SK-N-SH (cell line): ENCODE results near the gene FUT9. TPM values are rescaled to one million over a fixed set of nuclear protein-coding genes. Genes with fewer than 3 reads are reported as not detected.

Source experiments
- CTCF ChIA-PET: fragments of 300-600, 350-600 bp; formaldehyde crosslinking; extraction: SDS; loops from one replicate; lab custom pipeline; 2021; lab: Yijun Ruan, JAX
- POLR2A ChIA-PET: fragments of 350-600 bp; sonication (Branson Sonifier 250); formaldehyde crosslinking; extraction: SDS; loops from one replicate; lab custom pipeline; 2020; ENCODE audit warnings: antibody characterized with exemption, inconsistent platforms; lab: Yijun Ruan, JAX
- DNase-seq: peaks from one replicate; pipeline ENCODE4 v3.0.0; 2012
- H2AFZ ChIP-seq: fragments of 200-600 bp; sonication (generic); 2 replicates; pipeline ENCODE4 v1.8.1; 2016; ENCODE audit warnings: antibody characterized with exemption, mild to moderate bottlenecking, low read depth
- H3F3A ChIP-seq: fragments of 200-600 bp; sonication (generic); replicated peaks from 2 replicates; pipeline ENCODE3; 2016; ENCODE audit warnings: antibody characterized with exemption, mild to moderate bottlenecking; ENCODE audit not compliant: insufficient read depth
- H3K27ac ChIP-seq, 2 experiments: fragments of 200-500 bp in 1 of 2; fragments of 200-600 bp in 1 of 2; sonication (Bioruptor generic) in 1 of 2; sonication (generic), shearing (Covaris generic) in 1 of 2; 2 replicates each; pipeline versions ENCODE4 v1.5.1 to v1.6.1; 2014 to 2016; ENCODE audit warnings: low read depth in 2 of 2, inconsistent platforms in 1 of 2, low read length in 1 of 2, mild to moderate bottlenecking in 1 of 2, mixed read lengths in 1 of 2
- H3K27me3 ChIP-seq: fragments of 200-600 bp; sonication (generic), shearing (Covaris generic); 2 replicates; pipeline ENCODE4 v1.6.1; 2016; ENCODE audit warnings: mixed run types; ENCODE audit not compliant: insufficient read depth
- H3K36me3 ChIP-seq, 2 experiments: fragments of 200-500 bp in 1 of 2; fragments of 200-600 bp in 1 of 2; sonication (Bioruptor generic) in 1 of 2; sonication (generic) in 1 of 2; replicated peaks in 1 of 2; 2 replicates each; pipeline versions ENCODE3 to v1.5.1; 2014 to 2016; ENCODE audit warnings: low read length in 1 of 2, mild to moderate bottlenecking in 1 of 2; ENCODE audit not compliant: insufficient read depth in 2 of 2, control insufficient read depth in 1 of 2
- H3K4me1 ChIP-seq, 2 experiments: fragments of 200-500 bp in 1 of 2; fragments of 200-600 bp in 1 of 2; sonication (Bioruptor generic) in 1 of 2; sonication (generic), shearing (Covaris generic) in 1 of 2; 2 replicates each; pipeline versions ENCODE4 v1.5.1 to v1.6.1; 2014 to 2016; ENCODE audit warnings: low read depth in 1 of 2, low read length in 1 of 2, mixed run types in 1 of 2; ENCODE audit not compliant: insufficient read depth in 2 of 2, control insufficient read depth in 1 of 2
- H3K4me2 ChIP-seq: fragments of 200-600 bp; sonication (generic), shearing (Covaris generic); 2 replicates; pipeline ENCODE4 v1.6.1; 2017; ENCODE audit warnings: mixed run types
- H3K4me3 ChIP-seq, 2 experiments: fragments of 200-500 bp in 1 of 2; fragments of 200-600 bp in 1 of 2; sonication (Bioruptor generic) in 1 of 2; sonication (generic), shearing (Covaris generic) in 1 of 2; 2 replicates each; pipeline versions ENCODE4 v1.5.1 to v1.8.1; 2014 to 2016; ENCODE audit warnings: low read depth in 2 of 2, inconsistent platforms in 1 of 2, low read length in 1 of 2, mild to moderate bottlenecking in 1 of 2, mixed read lengths in 1 of 2, moderate library complexity in 1 of 2
- H3K79me2 ChIP-seq: fragments of 200-600 bp; sonication (generic); 2 replicates; pipeline ENCODE4 v1.8.1; 2017; ENCODE audit warnings: mild to moderate bottlenecking; ENCODE audit not compliant: insufficient read depth
- H3K9ac ChIP-seq: fragments of 200-600 bp; sonication (generic); 2 replicates; pipeline ENCODE4 v1.6.1; 2017; ENCODE audit warnings: mixed run types
- H3K9me2 ChIP-seq: fragments of 200-600 bp; sonication (generic); 2 replicates; pipeline ENCODE4 v1.6.1; 2017; ENCODE audit warnings: mixed run types
- H3K9me3 ChIP-seq: fragments of 200-600 bp; sonication (generic); 2 replicates; pipeline ENCODE4 v1.6.1; 2017; ENCODE audit warnings: mixed run types, mild to moderate bottlenecking, moderate library complexity
- H4K20me1 ChIP-seq: fragments of 200-600 bp; sonication (generic); 2 replicates; pipeline ENCODE4 v1.6.1; 2017; ENCODE audit warnings: mild to moderate bottlenecking, mixed run types; ENCODE audit not compliant: insufficient read depth
- CTCF ChIP-seq: fragments of 200-600 bp; sonication (generic); IDR thresholded peaks from 2 replicates; pipeline ENCODE4 v1.6.1; 2017; ENCODE audit warnings: antibody characterized with exemption, mild to moderate bottlenecking, moderate library complexity
- ELF1 ChIP-seq: IDR thresholded peaks from 2 replicates; pipeline ENCODE4 v1.4.0; 2012
- EP300 ChIP-seq, 2 experiments: IDR thresholded peaks; 2 replicates each; pipeline versions ENCODE4 v1.4.0 to v1.6.1; 2012; ENCODE audit warnings: borderline replicate concordance in 1 of 2, low read depth in 1 of 2, low read length in 1 of 2
- FOSL2 ChIP-seq: IDR thresholded peaks from 2 replicates; pipeline ENCODE4 v1.4.0; 2012; ENCODE audit warnings: low read depth, mild to moderate bottlenecking, moderate library complexity, borderline replicate concordance
- FOXJ3 ChIP-seq: sonication (generic); formaldehyde crosslinking; IDR thresholded peaks from 2 replicates; pipeline ENCODE4 v1.5.1; 2020; ENCODE audit warnings: mild to moderate bottlenecking, missing genetic modification reagents
- FOXM1 ChIP-seq: IDR thresholded peaks from 2 replicates; pipeline ENCODE4 v1.4.0; 2012; ENCODE audit warnings: low read depth, mild to moderate bottlenecking
- GABPA ChIP-seq: IDR thresholded peaks from 2 replicates; pipeline ENCODE4 v1.4.0; 2012; ENCODE audit warnings: low read depth, mild to moderate bottlenecking
- GATA2 ChIP-seq: sonication (generic); formaldehyde crosslinking; IDR thresholded peaks from 2 replicates; pipeline ENCODE4 v1.5.0; 2020; ENCODE audit warnings: mild to moderate bottlenecking, missing genetic modification reagents
- MAX ChIP-seq: IDR thresholded peaks from 2 replicates; pipeline ENCODE4 v1.4.0; 2012; ENCODE audit warnings: low read depth
- NFIC ChIP-seq: IDR thresholded peaks from 2 replicates; pipeline ENCODE4 v1.4.0; 2012; ENCODE audit warnings: borderline replicate concordance
- NRF1 ChIP-seq: IDR thresholded peaks from 2 replicates; pipeline ENCODE4 v1.6.1; 2012; ENCODE audit warnings: low read depth, mild to moderate bottlenecking, low read length
- RCOR1 ChIP-seq: fragments of 150-350 bp; IDR thresholded peaks from 2 replicates; pipeline ENCODE4 v1.6.1; 2017; ENCODE audit warnings: antibody characterized with exemption, low read length
- TAF1 ChIP-seq: IDR thresholded peaks from 2 replicates; pipeline ENCODE4 v1.6.1; 2012; ENCODE audit warnings: low read depth, mild to moderate bottlenecking, low read length, moderate library complexity, borderline replicate concordance
- TCF12 ChIP-seq: IDR thresholded peaks from 2 replicates; pipeline ENCODE4 v1.4.0; 2012
- USF1 ChIP-seq: IDR thresholded peaks from 2 replicates; pipeline ENCODE4 v1.4.0; 2012; ENCODE audit warnings: low read depth, borderline replicate concordance
- YY1 ChIP-seq: IDR thresholded peaks from 2 replicates; pipeline ENCODE4 v1.4.0; 2012; ENCODE audit warnings: low read depth, mild to moderate bottlenecking
- WGBS: methylation state at CpG from one replicate; pipeline ENCODE4 v1.1.6; 2017; ENCODE audit warnings: low lambda C conversion rate; 5-methylcytosine and 5-hydroxymethylcytosine counted together
- polyA plus RNA-seq, 3 experiments: library from polyadenylated mRNA; depleted of rRNA; stranded (reverse); fragments of >200 nt; gene quantifications; 2 replicates each; pipeline ENCODE4 v1.2.3, GENCODE V29; 2012
- TF ChIP-seq, protein P1 (sequence below): IDR thresholded peaks from 2 replicates; pipeline ENCODE4 v1.4.0; 2012; ENCODE audit warnings: low read depth, borderline replicate concordance

FUT9 gene
- polyA plus RNA-seq, 1 of the 3 experiments (the other 2 are of a cell fraction) = under 0.01 TPM

- no peak for DNase-seq
- Histone ChIP-seq H3K27me3 (no peaks in the 10 kb centered on the region), H3F3A (no peaks in the 10 kb centered on the region), H3K4me1 (no peaks in the 10 kb centered on the region), H3K4me2 (no peak overlapping the region), H3K27ac (no peak overlapping the region), H4K20me1 (no peaks in the 10 kb centered on the region), H2AFZ (no peak overlapping the region), H3K4me3 (no peak overlapping the region), H3K9me2 (no peaks in the 10 kb centered on the region), H3K79me2 (no peaks in the 10 kb centered on the region), H3K9ac (no peak overlapping the region), H3K36me3 (no peaks in the 10 kb centered on the region), H3K9me3 (no peaks in the 10 kb centered on the region)
- POLR2A ChIA-PET = no interaction called here
- 36% methylated on average over 3 of the region's 3 CpGs for WGBS
- TF ChIP-seq CTCF (no peak), NFIC (no peak), FOXJ3 (CRISPR knock-in tag) (no peak), RCOR1 (no peak), FOXM1 (no peak), NRF1 (no peak), FOSL2 (no peak), YY1 (no peak), GABPA (no peak), GATA2 (CRISPR knock-in tag) (no peak), TAF1 (no peak), MAX (no peak), USF1 (no peak), ELF1 (no peak), TCF12 (no peak), EP300 (IDR thresholded peaks at IDR 0.05; ENCODE audit: borderline replicate concordance in 1 of 2, low read depth in 1 of 2, low read length in 1 of 2) (no peak)
- TF ChIP-seq, protein P1, sequence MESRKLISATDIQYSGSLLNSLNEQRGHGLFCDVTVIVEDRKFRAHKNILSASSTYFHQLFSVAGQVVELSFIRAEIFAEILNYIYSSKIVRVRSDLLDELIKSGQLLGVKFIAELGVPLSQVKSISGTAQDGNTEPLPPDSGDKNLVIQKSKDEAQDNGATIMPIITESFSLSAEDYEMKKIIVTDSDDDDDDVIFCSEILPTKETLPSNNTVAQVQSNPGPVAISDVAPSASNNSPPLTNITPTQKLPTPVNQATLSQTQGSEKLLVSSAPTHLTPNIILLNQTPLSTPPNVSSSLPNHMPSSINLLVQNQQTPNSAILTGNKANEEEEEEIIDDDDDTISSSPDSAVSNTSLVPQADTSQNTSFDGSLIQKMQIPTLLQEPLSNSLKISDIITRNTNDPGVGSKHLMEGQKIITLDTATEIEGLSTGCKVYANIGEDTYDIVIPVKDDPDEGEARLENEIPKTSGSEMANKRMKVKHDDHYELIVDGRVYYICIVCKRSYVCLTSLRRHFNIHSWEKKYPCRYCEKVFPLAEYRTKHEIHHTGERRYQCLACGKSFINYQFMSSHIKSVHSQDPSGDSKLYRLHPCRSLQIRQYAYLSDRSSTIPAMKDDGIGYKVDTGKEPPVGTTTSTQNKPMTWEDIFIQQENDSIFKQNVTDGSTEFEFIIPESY = no peak
- CTCF ChIA-PET = no interaction called here
Observed at GRCh38 chr6:96213784-96214183, 198.0 kb downstream of the FUT9 start.
